GM18858 (cell line): ENCODE results near the gene C12orf56.
"Not testable (repeated sequence)": the region's sequence is repeated elsewhere in the genome, so short reads cannot be mapped to it uniquely, and the experiment has no call there.

Experiments used
- ATAC-seq: cut with Tn5 transposase; IDR thresholded peaks from one replicate; pipeline ENCODE4 v1.9.1; 2021; ENCODE audit not compliant: unreplicated experiment

The C12orf56 gene

DNA sequence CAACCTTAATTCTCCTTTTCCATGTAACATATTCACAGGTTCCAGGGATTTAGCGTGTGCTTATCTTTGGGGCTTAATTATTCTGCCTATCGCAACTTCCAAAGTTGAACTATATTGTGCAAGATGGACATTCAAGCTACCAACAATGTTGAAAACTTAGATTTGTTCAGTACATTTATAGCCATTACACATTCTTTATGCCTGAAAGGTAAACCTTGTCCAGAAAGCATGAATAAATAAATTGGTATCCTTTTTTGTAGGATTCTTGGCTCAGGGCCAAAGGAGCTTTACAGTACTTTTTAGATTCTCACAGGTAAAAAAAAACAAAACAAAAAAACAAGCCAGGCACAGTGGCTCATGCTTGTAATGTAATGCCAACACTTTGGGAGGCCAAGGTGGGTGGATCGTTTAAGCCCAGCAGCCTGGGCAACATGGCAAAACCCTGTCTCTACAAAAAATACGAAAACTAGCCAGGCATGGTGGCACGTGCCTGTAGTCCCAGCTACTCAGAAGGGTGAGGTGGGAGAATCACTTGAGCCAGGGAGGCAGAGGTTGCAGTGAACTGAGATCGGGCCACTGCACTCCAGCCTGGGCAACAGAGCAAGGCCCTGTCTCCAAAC is 3.3 kb downstream of the C12orf56 start:
- no peak for ATAC-seq

DNA sequence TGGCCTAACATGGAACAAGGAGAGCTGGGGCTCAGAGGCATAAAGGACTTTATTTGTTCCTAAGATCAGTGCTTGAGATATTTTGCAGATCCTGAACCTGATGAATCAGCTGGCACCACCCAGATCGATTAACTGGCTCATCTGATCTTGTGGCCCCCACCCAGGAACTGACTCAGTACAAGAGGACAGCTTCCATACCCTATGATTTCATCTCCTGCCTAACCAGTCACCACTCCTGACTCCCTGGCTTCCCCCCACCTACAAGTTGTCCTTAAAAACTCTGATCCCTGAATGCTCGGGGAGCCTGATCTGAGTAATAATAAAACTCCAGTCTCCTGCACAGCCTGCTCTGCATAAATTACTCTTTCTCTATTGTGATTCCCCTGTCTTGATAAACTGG is 5.1 kb downstream of the C12orf56 start:
- no peak for ATAC-seq

DNA sequence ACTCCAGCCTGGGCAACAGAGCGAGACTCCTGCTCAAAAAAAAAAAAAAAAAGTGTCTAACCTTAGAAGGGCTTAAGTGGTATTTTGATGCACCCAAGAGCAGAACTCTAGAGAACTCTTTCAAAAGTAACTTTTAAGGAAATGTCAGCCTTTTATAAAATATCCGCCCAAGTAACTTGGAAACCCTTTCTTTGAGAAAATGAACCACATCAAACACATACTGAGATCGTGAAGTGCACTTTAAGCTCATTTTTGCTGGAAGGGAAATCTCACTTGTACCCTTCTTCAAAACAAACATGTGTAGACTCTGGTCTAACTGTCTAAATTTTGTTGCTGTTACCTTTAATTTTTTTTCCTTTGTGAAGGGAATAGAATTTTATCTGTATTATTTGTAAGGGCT is 5.5 kb downstream of the C12orf56 start:
- no peak for ATAC-seq

DNA sequence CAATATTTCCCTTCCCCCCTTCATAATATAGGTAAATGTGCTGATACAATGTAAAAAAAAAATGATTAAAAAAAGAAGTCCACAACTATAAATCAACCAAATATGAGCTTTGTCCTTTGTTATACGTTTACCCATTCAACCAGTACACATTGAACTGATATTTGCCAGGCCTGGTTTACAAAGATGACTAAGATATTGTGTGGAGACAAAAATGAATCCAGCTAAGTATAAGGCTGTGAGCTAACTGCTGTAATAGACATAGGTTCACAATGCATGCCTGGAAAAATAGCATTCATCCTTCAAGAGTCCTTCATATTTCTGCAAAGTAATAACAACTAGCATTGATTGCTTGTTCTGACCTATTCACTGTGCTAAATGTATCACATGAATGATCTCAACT is 6.9 kb downstream of the C12orf56 start:
- no peak for ATAC-seq

DNA sequence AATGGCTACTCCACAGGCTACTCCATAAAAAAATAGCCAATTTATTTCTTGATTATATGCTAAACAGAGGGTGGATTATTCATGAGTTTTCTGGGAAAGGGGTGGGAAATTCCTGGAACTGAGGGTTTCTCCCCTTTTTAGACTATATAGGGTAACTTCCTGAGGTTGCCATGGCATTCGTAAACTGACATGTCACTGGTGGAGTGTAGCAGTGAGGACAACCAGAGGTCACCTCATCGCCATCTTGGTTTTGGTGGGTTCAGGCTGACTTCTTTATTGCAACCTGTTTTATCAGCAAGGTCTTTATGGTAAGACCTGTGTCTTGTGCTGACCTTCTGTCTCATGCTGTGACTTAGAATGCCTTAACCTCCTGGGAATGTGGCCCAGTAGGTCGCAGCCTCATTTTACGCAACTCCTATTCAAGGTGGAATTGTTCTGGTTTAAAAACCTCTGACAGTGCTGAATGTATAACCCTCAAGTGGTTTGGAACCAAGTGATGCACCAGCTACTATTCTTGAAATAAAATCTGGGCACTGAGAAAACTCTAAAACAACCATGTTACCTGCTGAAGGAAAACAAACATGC is 27.7 kb downstream of the C12orf56 start:
- ATAC-seq: no peak

DNA sequence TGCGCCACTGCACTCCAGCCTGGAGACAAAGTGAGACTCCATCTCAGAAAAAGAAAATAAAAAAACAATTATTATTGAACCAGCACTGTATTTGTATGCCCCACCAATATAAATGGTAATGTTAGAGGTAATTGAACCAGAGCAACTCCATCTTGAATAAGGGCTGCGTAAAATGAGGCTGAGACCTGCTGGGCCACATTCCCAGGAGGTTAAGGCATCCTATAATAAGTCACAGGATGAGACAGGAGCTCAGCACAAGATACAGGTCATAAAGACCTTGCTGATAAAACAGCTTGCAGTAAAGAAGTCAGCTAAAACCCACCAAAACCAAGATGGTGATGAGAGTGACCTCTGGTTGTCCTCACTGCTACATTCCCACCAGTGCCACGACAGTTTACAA is 29.4 kb downstream of the C12orf56 start:
- ATAC-seq: not testable (repeated sequence)

DNA sequence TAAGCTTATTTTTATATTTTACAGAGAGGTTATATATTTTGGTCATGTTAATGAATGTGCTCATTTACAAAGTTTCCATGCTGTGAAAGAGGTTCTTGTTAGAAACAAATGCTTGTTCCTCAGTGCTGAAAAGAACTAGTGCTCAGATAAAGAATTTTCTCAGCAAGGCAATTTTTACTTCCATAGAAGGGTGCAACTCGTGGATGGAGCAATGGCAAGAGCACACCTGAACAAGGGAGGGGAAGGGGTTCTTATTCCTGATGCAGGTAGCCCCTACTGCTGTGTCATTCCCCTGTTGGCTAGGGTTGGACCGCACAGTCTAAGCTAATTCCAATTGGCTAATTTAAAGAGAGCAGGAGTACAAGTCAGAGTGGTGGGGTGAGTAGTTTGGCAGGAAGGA is 34.3 kb downstream of the C12orf56 start:
- ATAC-seq: not testable (repeated sequence)

DNA sequence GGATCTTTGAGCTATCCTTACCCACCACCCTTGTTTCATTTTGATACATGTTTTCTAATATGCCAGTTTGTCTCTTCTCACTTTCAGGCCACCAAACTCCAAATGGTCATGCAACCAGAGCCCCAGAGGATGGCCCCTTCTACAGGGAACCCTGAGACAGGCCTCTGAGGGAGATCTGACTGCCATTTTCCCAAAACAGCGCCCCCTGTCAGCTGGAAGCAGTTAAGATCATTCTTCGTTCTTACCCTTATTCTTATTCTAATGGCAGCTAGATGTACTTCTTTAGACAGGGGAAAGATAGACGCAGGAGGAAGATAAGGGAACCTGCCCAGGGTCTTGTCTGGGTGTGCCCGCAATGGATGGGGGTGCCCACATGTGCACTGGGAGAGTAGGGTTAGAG is 38.4 kb downstream of the C12orf56 start:
- no peak for ATAC-seq

DNA sequence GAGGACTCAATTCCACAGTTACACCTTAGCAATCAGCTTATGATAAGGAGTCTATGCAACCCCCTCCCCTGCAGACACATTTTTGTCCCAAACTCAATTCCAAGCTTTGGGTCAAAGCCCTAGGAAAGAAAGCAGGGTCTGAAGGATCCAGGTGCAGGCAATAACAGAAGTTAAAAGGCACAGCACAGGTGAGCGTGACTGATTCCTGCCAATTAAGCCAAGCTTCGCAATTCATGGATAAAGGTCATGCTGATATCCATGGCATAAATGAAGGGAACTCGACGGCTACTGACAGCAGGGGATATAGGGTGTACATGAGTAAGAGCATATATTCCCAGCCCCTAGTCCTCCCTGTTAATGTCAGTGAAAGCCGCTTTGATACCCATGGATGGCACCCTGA is 39.3 kb downstream of the C12orf56 start:
- no peak for ATAC-seq

DNA sequence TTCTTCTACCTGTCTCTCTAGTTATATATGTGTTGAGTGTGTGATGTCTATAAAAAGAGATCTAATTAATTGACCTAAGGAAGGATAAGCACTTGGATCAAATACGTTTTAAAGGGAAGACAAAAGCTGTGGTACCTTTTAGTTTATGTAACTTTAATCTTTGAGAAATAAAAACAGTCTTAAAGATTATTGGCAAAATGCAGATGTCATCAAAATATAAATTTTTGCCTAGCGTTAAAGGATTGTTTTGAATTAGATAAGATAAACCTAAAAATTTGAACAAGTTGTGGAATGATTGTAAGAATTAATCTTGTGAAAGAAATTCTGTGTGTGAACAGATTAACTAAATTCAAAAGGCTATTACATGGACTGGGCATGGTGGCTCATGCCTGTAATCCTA is 42.9 kb downstream of the C12orf56 start:
- ATAC-seq: no peak

DNA sequence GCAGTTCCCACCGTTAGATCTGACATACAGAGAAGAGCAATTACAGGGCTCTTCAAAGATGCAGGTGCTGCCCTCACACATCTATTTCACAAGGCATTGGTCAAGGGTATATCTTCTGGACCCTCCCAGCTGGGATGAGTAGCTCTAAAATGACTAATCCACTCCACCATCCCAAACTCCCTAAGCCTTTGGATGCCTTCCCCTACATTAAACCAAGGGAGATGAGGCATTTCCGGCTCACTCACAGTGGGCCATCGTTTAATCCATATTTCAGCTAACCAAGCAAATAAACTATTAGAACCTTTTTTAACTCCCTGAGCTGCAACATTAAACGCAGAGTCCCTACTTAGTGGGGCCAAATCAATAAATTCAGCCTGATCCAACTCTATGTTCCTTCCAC is 45.9 kb downstream of the C12orf56 start:
- not testable (repeated sequence) for ATAC-seq

DNA sequence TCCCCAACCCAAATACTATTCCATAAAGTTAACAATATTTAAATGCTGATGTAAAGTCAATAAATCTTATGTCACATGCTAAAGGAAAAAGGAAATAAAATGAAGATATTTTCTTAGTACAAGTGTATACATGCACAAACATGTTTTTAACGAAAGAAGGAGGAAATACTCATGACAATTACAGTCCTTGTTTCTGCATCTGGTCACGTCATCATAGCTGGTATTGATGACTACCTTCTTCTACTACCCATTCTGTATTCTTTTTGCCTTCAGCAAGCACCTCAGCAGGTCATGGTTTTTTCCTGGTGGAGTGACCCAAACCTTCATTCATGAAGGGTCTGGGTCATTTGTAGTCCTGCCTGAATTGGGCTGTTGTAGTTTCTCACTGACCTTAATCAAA is 50.0 kb downstream of the C12orf56 start:
- not testable (repeated sequence) for ATAC-seq

DNA sequence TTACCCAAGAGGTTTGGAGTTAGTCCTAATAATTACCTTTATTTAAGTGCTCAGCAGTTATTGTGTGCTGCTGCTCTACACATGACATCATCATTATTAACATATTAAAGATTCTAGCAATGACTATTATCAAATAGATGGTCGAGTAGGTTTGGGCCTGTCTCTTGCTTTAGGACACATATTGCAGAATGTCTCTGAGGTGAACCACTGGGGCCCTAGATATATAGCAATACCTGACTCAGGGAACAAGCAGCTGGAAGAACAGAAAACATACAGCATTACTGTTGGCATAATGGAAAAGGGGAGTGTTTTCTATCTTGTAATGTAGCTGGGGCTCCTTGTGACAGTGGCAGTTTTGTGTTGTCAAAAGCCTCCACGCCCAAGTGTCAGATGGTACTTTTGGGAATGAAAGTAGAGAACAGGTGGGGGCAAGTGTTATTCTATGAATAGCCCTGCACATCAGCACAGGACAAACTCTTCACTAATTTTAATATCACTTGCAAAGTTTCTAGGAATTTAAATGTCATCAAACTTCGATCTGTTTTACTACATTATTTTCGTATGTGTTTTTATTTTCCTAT is 54.6 kb downstream of the C12orf56 start:
- no peak for ATAC-seq

DNA sequence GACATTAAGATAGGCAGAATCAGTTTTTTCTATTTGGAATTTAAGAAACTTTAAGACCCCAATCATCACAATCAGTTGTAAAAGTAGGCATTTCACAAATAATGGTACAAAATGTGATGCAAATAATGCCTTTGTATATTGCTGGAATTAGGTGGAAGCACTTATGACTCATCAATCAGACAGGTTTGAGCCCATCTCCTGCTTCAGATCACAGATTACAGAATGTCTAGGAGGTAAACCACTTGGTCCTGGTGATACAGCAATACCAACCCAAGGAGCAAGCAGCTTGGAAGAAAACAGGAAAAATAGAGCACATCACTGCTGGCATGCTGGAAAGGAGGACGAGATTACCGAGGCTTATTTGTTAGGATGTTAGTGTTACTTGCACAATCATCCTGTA is 57.6 kb downstream of the C12orf56 start:
- no peak for ATAC-seq

DNA sequence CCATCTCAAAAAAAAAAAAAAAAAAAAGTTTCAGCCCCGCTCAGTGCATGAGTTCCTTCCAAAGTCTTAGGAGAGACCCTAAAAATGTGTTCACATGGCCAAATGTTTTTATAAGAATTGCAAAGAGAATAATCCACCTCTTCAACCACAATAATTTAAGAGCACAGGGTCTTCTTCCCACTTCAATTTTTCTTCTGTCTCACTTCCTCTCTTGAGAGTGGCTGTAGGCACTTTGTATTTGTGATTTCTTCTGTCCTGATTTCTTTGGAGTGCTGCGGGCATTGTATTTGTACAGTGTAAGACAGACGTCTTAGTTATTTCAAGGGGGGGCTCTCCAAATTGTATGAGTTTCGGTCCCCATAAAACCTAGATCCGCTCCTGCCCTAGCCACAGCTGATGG is 58.3 kb downstream of the C12orf56 start:
- ATAC-seq: no peak

DNA sequence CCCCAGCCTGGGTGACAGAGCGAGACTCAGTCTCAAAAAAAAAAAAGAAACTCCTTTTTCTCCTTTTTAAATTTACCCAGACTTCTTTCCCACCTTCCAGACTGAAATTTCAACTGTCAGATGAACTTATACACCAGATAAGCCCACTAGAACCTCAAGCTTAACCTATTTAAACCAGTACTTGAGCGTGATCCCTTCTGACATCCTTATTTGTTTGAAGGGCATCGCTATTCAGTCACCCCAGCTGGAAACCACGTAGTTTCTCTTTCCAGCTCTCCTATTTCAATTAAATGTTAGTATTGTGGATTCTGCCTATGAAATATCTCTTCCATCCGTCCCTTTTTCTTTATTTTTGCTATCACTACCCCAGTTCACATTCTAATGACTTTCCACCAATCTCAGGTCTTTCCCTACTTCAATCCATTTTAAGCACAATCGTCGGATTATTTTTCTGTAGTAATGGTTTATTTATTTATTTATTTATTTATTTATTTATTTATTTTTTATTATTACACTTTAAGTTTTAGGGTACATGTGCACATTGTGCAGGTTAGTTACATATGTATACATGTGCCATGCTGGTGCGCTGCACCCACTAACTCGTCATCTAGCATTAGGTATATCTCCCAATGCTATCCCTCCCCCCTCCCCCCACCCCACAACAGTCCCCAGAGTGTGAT is 61.4 kb downstream of the C12orf56 start:
- ATAC-seq: not testable (repeated sequence)

DNA sequence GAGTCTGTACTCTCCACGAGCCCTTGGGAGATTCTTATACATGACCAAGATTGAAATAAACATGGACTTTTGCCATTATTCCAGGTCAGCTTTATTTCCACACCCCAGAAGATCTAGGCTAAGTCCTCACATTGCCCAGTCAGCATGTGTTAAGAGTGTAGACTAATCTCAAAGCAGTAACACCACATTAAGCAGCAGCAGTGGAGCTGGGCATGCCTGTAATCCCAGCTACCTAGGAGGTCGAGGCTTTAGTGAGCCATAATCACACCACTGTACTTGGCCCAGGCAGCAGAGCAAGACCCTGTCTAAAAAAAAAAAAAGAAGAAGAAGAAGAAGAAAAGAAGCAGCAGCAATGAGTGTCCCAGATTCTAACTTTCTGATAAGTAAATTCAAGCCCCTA is 65.5 kb downstream of the C12orf56 start:
- ATAC-seq: no peak

DNA sequence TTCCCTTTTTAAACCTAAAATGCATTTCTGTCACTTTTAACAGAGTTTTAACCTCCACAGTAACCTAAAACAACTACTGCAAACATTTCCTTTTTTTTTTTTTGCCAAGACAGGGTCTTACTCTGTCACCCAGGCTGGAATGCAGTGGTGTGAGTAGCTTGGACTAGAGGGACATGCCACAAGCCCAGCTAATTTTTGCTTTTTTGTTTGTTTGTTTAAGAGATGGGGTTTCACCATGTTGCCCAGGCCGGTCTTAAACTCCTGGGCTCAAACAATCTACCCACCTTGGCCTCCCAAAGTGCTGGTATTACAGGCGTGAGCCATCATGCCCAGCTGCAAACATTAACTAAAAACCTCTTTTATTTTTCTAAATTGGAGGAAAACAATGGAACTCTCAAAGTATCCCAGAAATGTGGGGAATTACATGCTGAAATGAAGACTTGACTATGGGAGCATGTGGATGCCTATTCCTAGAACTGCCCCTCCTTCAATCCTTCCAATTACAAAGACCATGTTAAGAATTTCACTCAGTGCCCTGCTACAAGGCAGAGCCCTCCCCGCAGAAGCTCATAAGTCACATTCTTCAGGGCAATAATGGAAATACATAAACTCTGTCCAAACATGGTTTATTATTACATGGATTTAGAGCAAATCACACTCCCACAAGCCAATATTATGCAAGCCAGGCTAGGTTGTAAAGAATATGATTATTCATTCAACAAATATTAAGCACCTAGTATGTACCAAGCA is 66.9 kb downstream of the C12orf56 start:
- no peak for ATAC-seq

DNA sequence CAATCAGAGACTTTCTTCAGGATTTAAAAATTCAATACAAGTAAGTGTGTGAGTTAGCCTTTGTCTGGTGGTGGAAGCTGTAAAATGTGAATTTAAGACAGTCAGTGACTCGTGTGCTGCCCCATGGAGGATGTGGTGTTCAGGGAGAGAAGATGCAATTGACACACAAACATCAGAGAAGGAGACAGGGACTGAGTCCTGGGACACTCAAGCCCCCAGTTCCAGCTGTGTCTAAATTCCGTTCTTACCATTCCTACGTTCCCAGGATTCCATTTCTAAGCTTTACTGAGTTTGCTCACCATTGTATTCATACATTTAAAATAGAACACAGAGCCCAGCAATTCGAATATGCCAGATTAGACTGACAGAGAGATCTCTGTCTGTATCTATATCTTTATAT is 67.6 kb downstream of the C12orf56 start:
- no peak for ATAC-seq

DNA sequence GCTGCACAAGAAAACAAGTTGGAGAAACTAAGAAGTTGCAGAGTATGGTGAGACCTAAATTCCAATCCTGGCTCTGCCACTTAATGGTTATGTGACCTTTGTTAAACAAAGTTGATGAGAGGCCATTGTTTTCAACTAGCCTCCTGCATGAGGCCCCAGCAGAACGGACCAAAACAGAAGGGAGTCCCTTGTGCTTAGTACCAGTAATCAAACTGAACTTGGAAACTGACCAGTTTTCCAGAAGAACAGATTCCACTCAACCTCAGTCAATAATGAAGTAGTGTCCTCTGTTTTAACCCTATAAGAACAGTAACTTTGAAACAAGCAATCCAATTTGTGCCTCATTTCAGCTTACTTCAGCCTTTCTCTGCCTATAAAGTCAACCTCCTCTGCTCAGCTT is 69.9 kb downstream of the C12orf56 start:
- no peak for ATAC-seq

DNA sequence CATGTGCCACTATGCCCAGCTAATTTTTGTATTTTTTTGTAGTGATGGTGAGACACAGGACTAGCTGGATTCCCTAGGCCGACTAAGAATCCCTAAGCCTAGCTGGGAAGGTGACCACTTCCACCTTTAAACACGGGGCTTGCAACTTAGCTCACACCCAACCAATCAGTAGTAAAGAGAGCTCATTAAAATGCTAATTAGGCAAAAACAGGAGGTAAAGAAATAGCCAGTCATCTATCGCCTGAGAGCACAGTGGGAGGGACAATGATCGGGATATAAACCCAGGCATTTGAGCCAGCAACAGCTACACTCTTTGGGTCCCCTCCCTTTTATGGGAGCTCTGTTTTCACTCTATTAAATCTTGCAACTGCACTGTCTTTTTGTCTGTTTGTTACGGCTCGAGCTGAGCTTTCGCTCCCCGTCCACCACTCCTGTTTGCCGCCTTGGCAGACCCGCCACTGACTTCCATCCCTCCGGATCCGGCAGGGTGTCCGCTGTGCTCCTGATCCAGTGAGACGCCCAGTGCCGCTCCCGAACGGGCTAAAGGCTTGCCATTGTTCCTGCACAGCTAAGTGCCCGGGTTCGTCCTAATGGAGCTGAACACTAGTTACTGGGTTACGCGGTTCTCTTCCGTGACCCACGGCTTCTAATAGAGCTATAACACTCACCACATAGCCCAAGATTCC is 70.9 kb downstream of the C12orf56 start:
- ATAC-seq: not testable (repeated sequence)
